Brain microvascular endothelial cell (primary cell): ENCODE data around the gene ZNHIT2.

Source experiments
- DNase-seq: peaks from one replicate; pipeline ENCODE4 v3.0.0-alpha.2; 2020
- H3K27ac ChIP-seq: fragments of 250-450 bp; sonication (Bioruptor Pico); 2 replicates; pipeline ENCODE4 v1.5.1; 2020; ENCODE audit warnings: mild to moderate bottlenecking, moderate library complexity
- H3K27me3 ChIP-seq: fragments of 250-450 bp; sonication (Bioruptor Pico); replicated peaks from 2 replicates; pipeline ENCODE4 v1.5.1; 2020; ENCODE audit warnings: mild to moderate bottlenecking
- H3K36me3 ChIP-seq: fragments of 250-450 bp; sonication (Bioruptor Pico); replicated peaks from 2 replicates; pipeline ENCODE4 v1.5.1; 2020; ENCODE audit warnings: mild to moderate bottlenecking
- H3K4me3 ChIP-seq: 2 replicates; pipeline ENCODE4 v1.5.1; 2011; ENCODE audit warnings: low read depth, mild to moderate bottlenecking, control low read depth, low read length, moderate library complexity
- CTCF ChIP-seq: IDR thresholded peaks from 2 replicates; pipeline ENCODE4 v1.5.1; 2011; ENCODE audit warnings: low read depth, mild to moderate bottlenecking, moderate library complexity, low read length, control low read depth, inconsistent platforms; ENCODE audit errors: missing control alignments
- in situ Hi-C: cut with HindIII; loops from 2 replicates; pipeline ENCODE4 v1.10.0; 2017; ENCODE audit warnings: low sequenced_read_pairs, low pct_ligation_motif_present

ZNHIT2 gene

GRCh38 chr11:65116370-65117205, 913 bp downstream of the ZNHIT2 start:
- Histone ChIP-seq H3K4me3 (peak overlapping the region; percentile 87), H3K36me3 (peaks cover 38% of the 10 kb centered on the region), H3K27me3 (no peaks in the 10 kb centered on the region), H3K27ac (peak overlapping the region; percentile 85)
- no peak for DNase-seq
- TF ChIP-seq CTCF: no peak
- in situ Hi-C loops: no loop called here

GRCh38 chr11:65115361-65116082, 2.0 kb downstream of the ZNHIT2 start:
- peaks cover 33% of the 10 kb centered on the region for H3K36me3 ChIP-seq

GRCh38 chr11:65114538-65115171, 2.8 kb downstream of the ZNHIT2 start:
- in situ Hi-C loops: no loop called here
- Histone ChIP-seq H3K27ac (no peak overlapping the region), H3K4me3 (no peak overlapping the region), H3K36me3 (peaks cover 24% of the 10 kb centered on the region), H3K27me3 (no peaks in the 10 kb centered on the region)
- no peak for DNase-seq
- TF ChIP-seq CTCF: no peak

More at GRCh38 chr11:65115361-65116082, 2.0 kb downstream of the ZNHIT2 start:
- Histone ChIP-seq H3K27ac (no peak overlapping the region), H3K4me3 (no peak overlapping the region), H3K27me3 (no peaks in the 10 kb centered on the region)
- DNase-seq: no peak
- no peak for TF ChIP-seq CTCF
- in situ Hi-C loops: no loop called here

GRCh38 chr11:65113839-65114238, 3.7 kb downstream of the ZNHIT2 start:
- Histone ChIP-seq H3K27me3 (no peaks in the 10 kb centered on the region), H3K4me3 (no peak overlapping the region), H3K36me3 (peaks cover 19% of the 10 kb centered on the region), H3K27ac (no peak overlapping the region)
- no peak for DNase-seq
- in situ Hi-C loops: no loop called here
- TF ChIP-seq CTCF: no peak

- TF ChIP-seq CTCF: no peak
- no peak for DNase-seq
- H3K27ac ChIP-seq: no peak overlapping the region
These were observed 4.1 kb downstream of the ZNHIT2 start for GRCh38 chr11:65113361-65113756.

More at GRCh38 chr11:65113361-65113756, 4.1 kb downstream of the ZNHIT2 start:
- in situ Hi-C loops: no loop called here
- Histone ChIP-seq H3K36me3 (peaks cover 15% of the 10 kb centered on the region), H3K4me3 (peak overlapping the region; percentile 56), H3K27me3 (no peaks in the 10 kb centered on the region)
